Myocyte (in vitro differentiated cells): ENCODE data around the gene KRTDAP. TPM values are rescaled to one million over a fixed set of nuclear protein-coding genes. Genes with fewer than 3 reads are reported as not detected.
"Not testable (repeated sequence)": the region's sequence is repeated elsewhere in the genome, so short reads cannot be mapped to it uniquely, and the experiment has no call there.

ENCODE experiments used
- DNase-seq: peaks from one replicate; pipeline ENCODE4 v3.0.0-alpha.2; 2012; ENCODE audit warnings: low read depth
- total RNA-seq: library from RNA; depleted of rRNA; stranded (reverse); fragments of >200 nt; gene quantifications from 2 replicates; pipeline ENCODE4 v1.2.3, GENCODE V29; 2014

Gene KRTDAP
- total RNA-seq, 1 donor from 2014 or later: not detected

- DNase-seq: no peak
These were observed 4.0 kb downstream of the KRTDAP start for GRCh38 chr19:35486268-35486708.

GRCh38 chr19:35484252-35485036 lies 5.8 kb downstream of the KRTDAP start:
- DNase-seq: no peak

GRCh38 chr19:35483089-35483488 lies 7.2 kb downstream of the KRTDAP start:
- no peak for DNase-seq

DNA sequence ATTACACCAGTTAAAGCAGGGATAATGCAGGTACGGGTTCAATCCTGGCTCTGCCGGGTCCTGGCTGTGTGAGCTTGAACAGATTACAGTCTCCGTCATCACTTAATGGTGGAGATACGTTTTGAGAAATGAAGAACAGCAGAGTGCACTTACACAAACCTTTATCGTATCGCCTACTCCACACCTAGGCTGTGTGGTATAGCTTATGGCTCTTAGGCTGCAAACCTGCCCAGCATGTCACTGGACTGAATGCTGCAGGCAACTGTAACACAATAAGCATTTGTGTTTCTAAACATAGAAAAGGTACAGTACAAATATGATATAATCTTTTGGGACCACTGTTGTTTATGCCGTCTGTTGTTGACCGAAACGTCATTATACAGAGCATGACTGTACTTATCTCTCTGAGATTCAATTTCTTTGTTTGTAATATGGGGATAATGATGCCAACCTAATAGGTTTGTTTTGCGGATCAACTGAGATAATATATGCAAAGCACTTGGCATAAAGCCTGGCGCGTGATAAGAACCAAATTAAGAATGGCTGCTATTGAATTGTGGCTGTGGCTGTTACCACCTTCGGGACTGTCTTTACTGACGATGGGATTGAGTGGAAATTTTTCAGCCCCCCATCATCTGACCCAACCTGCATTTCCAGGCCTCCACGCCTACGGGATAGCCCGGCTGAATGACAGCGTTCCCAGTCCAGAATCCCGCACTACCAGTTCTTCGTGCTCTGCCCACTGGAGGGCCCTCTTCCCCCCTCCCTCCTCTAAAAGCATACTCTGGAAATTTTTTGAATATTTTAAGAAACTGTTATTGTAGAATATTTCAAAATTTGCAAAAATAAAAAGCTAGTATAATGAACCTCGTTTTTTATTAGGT lies 11.2 kb downstream of the KRTDAP start:
- no peak for DNase-seq

GRCh38 chr19:35476149-35476548 lies 14.1 kb downstream of the KRTDAP start:
- no peak for DNase-seq

GRCh38 chr19:35474594-35474993 lies 15.7 kb downstream of the KRTDAP start:
- DNase-seq: not testable (repeated sequence)

DNA sequence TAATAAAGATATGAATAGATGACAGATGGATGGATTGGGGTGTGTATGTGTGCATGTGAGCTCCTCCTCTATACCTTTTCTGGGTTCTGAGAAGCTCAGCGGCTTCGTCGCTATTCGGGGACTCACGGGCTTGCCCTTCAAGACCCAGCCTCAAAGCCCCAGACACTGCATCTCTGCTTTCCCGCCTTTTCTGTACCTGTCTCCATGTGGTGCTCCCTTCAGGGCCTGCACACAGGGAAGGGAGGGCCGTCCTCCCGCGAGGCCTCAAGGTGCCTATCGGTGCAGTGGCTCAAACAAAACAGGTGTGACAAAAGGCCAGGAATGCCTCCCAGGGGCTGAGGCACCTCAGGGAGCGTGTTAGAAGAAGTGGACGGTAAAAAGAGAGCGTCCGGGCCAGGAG lies 16.2 kb downstream of the KRTDAP start:
- no peak for DNase-seq

GRCh38 chr19:35471946-35472345 lies 18.3 kb downstream of the KRTDAP start:
- DNase-seq: no peak

DNA sequence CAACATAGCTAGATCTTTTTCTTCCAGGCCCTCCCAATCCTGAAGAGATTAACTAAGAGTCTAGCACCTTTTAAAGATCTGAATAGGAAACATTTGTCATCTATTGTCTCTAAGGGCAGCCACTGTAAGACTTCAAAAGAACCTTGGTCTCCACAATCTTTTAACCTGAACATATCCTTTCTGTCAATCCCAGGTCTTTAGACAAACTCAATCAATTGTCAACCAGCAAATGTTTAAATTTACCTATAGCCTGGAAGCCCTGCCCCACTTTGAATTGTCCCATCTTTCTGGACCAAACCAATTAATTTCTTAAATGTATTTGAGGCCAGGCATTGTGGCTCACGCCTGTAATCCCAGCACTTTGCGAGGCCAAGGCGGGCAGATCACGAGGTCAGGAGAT lies 19.2 kb downstream of the KRTDAP start:
- not testable (repeated sequence) for DNase-seq

- DNase-seq: no peak
These were observed 20.1 kb downstream of the KRTDAP start for GRCh38 chr19:35470128-35470527.

DNA sequence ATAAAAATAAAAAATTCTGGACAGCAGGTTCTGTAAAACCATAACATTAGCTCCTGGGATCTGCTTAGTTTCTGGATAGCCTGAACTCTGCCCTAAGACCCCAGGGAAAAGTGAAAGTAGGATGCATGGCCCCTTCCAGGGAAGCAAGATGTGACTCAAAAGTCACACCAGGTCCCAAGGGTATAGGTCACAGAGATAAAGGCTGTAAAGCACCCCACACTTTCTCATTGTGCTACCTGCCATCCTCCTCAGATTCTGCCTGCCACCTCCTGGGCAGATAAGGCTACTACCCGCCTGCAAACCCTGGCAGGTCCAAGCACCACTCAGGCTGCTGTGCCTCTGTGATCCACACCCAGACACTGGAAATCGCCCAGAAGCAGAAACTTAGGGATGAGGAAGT lies 21.6 kb downstream of the KRTDAP start:
- DNase-seq: peak; percentile 12

GRCh38 chr19:35466259-35466658 lies 24.0 kb downstream of the KRTDAP start:
- no peak for DNase-seq

- DNase-seq: not testable (repeated sequence)
These were observed 27.3 kb downstream of the KRTDAP start for GRCh38 chr19:35462956-35463355.

GRCh38 chr19:35462476-35462953 lies 27.7 kb downstream of the KRTDAP start:
- DNase-seq: peak; percentile 12

- not testable (repeated sequence) for DNase-seq
These were observed 28.5 kb downstream of the KRTDAP start for GRCh38 chr19:35461788-35462187.

DNA sequence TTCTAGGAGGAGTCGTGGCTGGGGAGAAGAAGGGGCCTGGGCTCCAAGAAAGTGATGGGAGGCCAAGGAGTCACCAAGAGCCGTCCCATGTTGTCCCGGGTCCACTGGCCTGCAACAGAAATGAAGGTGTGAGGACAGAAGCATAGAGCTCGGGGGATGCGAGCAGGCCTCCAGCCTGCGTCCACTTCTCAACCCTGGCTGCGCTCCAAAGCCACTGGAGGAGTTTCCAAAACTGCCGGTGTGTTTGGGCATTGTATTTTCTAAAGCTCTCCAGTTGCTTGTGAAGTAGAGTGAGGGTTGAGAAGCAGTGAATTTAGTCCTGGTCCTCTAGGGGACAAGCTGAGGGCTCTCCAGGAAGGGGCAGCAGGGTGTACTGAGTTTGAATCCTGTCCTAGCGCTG lies 29.2 kb downstream of the KRTDAP start:
- no peak for DNase-seq

- DNase-seq: no peak
These were observed 29.7 kb downstream of the KRTDAP start for GRCh38 chr19:35460608-35461007.

GRCh38 chr19:35459414-35460082 lies 30.7 kb downstream of the KRTDAP start:
- DNase-seq: peak; percentile 29

- no peak for DNase-seq
These were observed 31.4 kb downstream of the KRTDAP start for GRCh38 chr19:35458731-35459391.

- DNase-seq: no peak
These were observed 32.1 kb downstream of the KRTDAP start for GRCh38 chr19:35458192-35458591.

GRCh38 chr19:35457173-35457572 lies 33.1 kb downstream of the KRTDAP start:
- no peak for DNase-seq
